Measurements from ENCODE around the gene S100Z.

DNA sequence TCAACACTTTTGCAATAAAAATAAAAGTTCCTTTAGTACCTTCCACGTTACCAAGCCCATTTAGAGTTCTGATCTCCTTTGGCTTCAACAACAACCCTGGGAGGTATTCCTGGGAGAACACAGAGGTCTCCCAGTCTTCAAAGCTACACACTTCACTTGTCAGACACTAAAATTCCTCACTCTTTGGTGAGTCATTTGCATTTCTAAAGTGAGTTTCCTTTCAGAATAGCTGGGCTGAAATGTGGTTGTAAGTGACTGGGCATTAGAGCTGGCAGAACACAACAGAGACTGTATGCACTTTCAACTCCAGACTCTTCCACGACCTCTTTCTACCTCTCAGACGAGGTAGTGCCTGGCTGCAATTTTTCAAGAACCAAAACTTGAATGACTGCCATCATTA is 42.5 kb upstream of the S100Z start:
- TF ChIP-seq, protein P1, sequence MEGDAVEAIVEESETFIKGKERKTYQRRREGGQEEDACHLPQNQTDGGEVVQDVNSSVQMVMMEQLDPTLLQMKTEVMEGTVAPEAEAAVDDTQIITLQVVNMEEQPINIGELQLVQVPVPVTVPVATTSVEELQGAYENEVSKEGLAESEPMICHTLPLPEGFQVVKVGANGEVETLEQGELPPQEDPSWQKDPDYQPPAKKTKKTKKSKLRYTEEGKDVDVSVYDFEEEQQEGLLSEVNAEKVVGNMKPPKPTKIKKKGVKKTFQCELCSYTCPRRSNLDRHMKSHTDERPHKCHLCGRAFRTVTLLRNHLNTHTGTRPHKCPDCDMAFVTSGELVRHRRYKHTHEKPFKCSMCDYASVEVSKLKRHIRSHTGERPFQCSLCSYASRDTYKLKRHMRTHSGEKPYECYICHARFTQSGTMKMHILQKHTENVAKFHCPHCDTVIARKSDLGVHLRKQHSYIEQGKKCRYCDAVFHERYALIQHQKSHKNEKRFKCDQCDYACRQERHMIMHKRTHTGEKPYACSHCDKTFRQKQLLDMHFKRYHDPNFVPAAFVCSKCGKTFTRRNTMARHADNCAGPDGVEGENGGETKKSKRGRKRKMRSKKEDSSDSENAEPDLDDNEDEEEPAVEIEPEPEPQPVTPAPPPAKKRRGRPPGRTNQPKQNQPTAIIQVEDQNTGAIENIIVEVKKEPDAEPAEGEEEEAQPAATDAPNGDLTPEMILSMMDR (IDR thresholded peaks at IDR 0.05) = no peak
- no peak for TF ChIP-seq POLR2AphosphoS5 (IDR thresholded peaks at IDR 0.05)
- no peak for TF ChIP-seq POLR2A (IDR thresholded peaks at IDR 0.05)
